Measurements from ENCODE around the gene ZNF526. TPM values are rescaled to one million over a fixed set of nuclear protein-coding genes. Genes with fewer than 3 reads are reported as not detected.

Gene ZNF526
- total and polyA plus RNA-seq, 9 of the 15 experiments (the other 6 are each of a cell fraction or from before 2014, with no cell fraction given): 1.3 to 17.9 (median 6.2) TPM

DNA sequence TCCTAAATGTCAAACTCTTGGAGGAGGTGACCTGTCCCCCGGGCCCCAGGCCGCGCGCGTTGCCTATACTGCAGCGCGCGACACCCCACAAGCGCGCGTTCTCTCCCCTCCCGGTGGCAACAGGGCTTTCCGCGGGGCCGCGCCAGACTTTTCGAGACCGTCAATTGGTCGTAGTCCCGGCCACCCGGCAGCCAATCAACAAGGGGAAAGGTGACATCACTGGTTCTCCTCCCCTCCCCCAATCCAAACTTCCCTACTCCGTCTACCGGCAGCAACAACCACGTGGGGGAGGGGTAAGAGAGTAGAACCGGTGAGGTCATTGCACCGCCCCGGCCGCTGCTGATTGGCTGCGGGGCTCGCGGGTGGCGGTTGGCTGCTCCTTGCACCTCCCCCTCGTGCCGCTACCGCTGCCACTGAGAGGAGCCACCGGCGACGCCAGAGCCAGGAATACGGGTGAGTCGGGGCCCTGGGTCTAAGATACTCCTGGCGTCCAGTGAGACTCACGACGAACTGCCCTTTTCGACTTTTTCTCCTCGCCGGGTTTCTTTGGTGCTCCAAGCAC is 48.1 kb downstream of the ZNF526 start (continued):
- TF ChIP-seq BCLAF1 (IDR thresholded peaks at IDR 0.05; ENCODE audit: borderline replicate concordance in 1 of 2, control insufficient read depth in 1 of 2, low read depth in 2 of 2, low read length in 1 of 2) (no peak), GTF2E2 (tag; IDR thresholded peaks at IDR 0.05) (no peak), FIP1L1 (IDR thresholded peaks at IDR 0.05; ENCODE audit: low read depth, low read length, poor library complexity, severe bottlenecking) (no peak), CREBBP (IDR thresholded peaks at IDR 0.05; ENCODE audit: low read depth, low read length) (no peak), ZNF232 (CRISPR knock-in tag; IDR thresholded peaks at IDR 0.05) (no peak), TEAD2 (tag; IDR thresholded peaks at IDR 0.05) (no peak), SREBF2 (CRISPR knock-in tag; IDR thresholded peaks at IDR 0.05) (no peak), SIRT6 (IDR thresholded peaks at IDR 0.05; ENCODE audit: low read depth, low read length) (no peak), TSC22D4 (tag; IDR thresholded peaks at IDR 0.05) (no peak), FOXA3 (CRISPR knock-in tag; conservative IDR thresholded peaks at IDR 0.05 in 1 of 2, IDR thresholded peaks at IDR 0.05 in 1 of 2) (peak; percentile 73 to 74; a peak in 3 of 4 replicates), ZNF134 (CRISPR knock-in tag; conservative IDR thresholded peaks at IDR 0.05) (no peak), ZNF174 (CRISPR knock-in tag; IDR thresholded peaks at IDR 0.05) (no peak), PRMT5 (CRISPR knock-in tag; IDR thresholded peaks at IDR 0.05) (no peak), ZFX (CRISPR knock-in tag; IDR thresholded peaks at IDR 0.05) (peak; percentile 83), CBX1 (IDR thresholded peaks at IDR 0.05; ENCODE audit: low read depth) (peak; percentile 49; the same call in 1 of the 2 replicates), THRA (IDR thresholded peaks at IDR 0.05) (no peak), ZNF12 (CRISPR knock-in tag; IDR thresholded peaks at IDR 0.05) (no peak)
- TF ChIP-seq, protein P1, sequence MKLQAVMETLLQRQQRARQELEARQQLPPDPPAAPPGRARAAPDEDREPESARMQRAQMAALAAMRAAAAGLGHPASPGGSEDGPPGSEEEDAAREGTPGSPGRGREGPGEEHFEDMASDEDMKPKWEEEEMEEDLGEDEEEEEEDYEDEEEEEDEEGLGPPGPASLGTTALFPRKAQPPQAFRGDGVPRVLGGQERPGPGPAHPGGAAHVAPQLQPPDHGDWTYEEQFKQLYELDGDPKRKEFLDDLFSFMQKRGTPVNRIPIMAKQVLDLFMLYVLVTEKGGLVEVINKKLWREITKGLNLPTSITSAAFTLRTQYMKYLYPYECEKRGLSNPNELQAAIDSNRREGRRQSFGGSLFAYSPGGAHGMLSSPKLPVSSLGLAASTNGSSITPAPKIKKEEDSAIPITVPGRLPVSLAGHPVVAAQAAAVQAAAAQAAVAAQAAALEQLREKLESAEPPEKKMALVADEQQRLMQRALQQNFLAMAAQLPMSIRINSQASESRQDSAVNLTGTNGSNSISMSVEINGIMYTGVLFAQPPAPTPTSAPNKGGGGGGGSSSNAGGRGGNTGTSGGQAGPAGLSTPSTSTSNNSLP (IDR thresholded peaks at IDR 0.05; ENCODE audit: borderline replicate concordance, low read depth, low read length): 0 out of 2 replicates have a peak, but pooled peaks have one; percentile 15
- TF ChIP-seq, protein P2, sequence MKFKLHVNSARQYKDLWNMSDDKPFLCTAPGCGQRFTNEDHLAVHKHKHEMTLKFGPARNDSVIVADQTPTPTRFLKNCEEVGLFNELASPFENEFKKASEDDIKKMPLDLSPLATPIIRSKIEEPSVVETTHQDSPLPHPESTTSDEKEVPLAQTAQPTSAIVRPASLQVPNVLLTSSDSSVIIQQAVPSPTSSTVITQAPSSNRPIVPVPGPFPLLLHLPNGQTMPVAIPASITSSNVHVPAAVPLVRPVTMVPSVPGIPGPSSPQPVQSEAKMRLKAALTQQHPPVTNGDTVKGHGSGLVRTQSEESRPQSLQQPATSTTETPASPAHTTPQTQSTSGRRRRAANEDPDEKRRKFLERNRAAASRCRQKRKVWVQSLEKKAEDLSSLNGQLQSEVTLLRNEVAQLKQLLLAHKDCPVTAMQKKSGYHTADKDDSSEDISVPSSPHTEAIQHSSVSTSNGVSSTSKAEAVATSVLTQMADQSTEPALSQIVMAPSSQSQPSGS (CRISPR knock-in tag; IDR thresholded peaks at IDR 0.05): peak; percentile 99

All from K562 (cell line).